OCI-LY1 (cell line): ENCODE data around the gene ALDH1L1.

Experiments
- CTCF ChIP-seq: fragments of 200-600 bp; sonication (generic), shearing (Covaris generic); IDR thresholded peaks from 2 replicates; pipeline ENCODE4 v1.5.1; 2017; ENCODE audit warnings: mild to moderate bottlenecking, antibody characterized with exemption, low read length, moderate library complexity, mixed read lengths
- EZH2 ChIP-seq: fragments of 200-600 bp; sonication (generic), shearing (Covaris generic); IDR thresholded peaks from 2 replicates; pipeline ENCODE4 v1.8.0; 2017; ENCODE audit warnings: borderline replicate concordance, mixed run types, mild to moderate bottlenecking, antibody characterized with exemption, low read length, moderate library complexity, mixed read lengths

- TF ChIP-seq CTCF (no peak), EZH2 (no peak)
Observed at GRCh38 chr3:126186749-126187148, 6.4 kb upstream of the ALDH1L1 start.
